HG02571 (cell line): ENCODE data around the gene HEYL.

ENCODE experiments used
- ATAC-seq: cut with Tn5 transposase; IDR thresholded peaks from one replicate; pipeline ENCODE4 v1.9.1; 2021; ENCODE audit warnings: mild to moderate bottlenecking, moderate library complexity; ENCODE audit not compliant: unreplicated experiment

HEYL gene

DNA sequence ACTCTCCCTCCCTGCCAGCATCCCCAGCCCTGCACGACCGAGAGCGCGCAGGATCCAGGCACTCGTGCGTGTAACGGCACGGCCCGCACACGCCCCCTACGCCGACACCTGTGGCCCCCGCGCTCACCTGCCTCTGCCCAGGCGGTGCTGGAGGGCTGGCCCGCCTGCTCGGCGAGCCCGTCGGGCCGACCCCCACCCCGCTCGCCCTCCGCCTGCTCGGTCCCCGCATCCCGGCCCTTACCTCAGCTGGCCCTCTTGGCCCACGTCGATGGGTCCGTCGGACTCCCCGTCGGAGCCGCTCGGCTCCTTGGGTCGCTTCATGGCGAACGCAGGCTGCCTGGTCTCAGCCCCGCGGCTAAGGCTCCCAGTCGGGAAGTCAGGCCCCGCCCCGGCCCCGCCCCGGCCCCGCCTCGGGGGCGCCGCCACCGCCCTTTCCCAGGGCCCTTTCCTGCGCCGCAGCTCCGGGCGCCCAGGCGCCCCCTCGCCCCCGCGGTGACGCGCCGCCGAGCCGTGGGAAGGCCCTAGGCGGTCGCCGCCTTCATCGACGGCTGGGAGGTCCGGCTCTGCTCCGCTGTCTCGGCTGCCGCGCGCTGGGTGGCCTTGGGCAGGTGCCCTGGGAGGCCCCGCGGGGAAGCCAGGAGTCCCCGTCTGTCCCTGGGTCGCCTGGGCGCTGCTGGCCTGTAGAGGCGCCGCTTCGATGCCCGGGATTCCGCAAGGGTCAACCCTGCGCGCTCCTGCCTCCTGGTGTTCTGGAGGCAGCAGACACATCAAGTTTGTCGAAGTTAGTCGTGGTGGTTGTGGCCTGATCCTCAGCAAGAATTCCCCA lies at the start of gene HEYL:
Gene HEYL (minus strand): TSS at position 339 of the 826 bp plus-strand sequence. CDS start 18 bp downstream, at position 321.
- no peak for ATAC-seq

DNA sequence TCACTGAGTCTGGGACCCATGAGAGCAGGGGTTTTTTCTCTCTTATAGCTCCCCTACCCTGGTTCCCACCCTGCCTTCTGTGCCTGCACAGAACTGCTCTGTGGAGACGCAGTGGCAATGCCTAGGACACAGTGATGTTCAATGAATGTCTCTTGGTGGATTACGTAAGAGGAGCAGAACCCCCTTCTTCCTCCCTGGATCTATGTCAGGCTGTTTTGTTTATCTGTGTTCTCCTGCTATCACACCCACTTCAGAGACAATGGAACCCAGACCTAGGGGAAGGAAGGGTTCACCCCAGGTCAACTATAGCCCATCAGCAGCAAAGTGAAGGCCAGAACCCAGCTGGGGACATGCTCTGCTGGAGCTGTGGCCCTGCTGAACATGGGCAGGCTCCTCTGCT lies 49.8 kb upstream of the HEYL start:
- ATAC-seq: no peak

DNA sequence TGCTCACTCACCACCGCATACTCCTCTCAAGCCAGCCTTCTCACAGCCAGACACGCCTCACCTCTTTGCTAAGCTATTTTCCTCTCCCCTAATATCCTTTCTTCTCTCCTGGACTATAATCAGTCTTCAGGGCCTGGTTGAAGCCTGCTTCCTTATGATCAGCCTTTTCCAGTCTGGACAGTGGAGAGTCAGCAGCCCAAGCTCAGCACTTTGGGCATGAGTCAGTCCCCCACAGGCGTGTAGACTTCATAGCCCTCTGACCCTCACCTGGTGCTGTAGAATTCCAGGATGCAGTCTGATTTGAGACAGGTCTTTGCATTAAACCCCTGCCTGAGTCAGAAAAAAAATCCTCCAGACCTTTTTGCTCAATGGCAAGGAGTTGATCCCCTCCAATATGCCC lies 49.3 kb upstream of the HEYL start:
- no peak for ATAC-seq

DNA sequence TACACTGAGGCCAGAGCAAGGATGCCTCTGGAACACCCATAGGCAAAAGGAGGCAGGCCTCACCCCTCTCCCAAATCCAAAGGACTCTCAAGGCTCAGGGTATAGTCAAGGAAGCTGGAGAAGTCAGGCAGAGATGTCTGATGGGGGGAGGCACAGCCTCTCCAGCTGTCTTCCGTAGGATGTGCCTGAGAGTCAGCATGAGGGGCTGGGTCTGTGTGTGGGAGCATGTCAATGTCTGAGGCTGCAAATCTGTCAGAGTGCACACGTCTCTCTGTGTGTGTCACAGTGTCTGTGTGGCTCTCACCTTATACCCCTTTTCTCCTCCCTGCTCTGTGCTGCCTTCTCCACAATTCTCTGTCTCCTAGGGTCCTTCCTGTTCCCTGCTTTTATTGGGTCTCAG lies 47.8 kb upstream of the HEYL start:
- no peak for ATAC-seq

DNA sequence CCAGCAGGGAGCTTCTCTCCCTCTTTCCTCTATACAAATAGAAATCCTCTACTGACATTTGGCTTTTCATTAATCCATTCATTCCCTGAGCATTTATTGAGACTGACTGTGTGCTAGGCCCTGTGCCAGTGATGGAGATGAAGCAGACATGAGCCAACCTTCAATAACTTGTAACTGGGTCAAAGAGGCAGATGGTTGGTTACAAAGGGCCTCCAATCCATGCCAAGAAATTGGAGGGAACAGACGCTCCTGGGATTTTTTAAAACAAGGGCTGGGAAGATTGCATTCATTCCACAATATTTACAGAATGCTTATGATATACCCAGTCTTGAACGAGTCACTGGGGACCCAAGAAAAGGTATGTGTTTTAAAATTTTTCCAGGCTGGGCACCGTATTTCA lies 45.6 kb upstream of the HEYL start:
- no peak for ATAC-seq

DNA sequence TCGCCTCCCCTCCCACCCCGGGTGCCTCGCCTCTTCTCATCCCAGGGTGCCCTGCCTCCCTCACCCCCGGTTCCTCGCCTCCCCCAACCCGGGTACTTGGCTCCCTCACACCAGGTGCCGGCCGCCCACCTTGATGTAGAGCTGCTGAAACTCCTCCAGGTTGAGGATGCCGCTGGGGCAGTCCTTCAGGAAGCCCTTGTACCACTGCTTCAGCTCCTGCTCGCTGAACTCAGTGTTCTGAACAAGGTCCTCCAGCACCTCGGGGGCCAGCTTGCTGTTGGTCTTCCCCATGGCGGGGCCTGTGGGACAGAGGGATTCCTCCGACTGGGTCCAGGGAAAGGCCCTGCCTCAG lies 44.8 kb upstream of the HEYL start:
- ATAC-seq: no peak

DNA sequence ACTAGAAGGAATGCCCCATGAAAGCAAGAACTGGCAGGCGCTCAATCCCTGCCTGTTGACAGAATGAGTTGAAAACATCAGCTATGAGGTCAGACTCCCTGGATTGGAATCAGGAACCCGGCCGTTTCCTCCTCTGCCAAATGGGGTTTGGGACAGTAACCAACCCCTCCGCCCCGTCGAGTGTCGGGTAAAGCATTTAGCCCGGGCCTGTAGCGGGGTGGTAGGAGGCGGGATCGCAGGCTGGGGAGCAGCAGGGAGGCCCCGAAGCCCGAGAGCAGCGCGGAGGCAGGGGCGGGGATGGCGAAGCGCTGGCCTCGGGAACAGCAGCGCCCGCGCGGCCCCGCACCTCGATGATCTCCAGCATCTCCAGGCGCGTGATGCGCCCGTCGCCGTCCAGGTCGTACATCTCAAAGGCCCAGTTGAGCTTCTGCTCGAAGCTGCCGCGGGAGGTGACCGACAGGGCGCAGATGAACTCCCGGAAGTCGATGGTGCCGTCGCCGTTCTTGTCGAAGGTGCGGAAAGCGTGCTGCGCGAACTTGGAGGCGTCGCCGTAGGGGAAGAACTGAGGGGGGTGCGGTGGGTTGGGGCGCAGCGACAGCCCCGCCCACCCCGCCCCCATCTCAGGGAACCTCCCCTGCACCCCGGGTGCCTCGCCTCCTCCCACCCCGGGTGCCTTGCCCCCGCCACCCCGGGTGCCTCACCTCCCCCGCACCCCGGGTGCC lies 44.3 kb upstream of the HEYL start:
- no peak for ATAC-seq

DNA sequence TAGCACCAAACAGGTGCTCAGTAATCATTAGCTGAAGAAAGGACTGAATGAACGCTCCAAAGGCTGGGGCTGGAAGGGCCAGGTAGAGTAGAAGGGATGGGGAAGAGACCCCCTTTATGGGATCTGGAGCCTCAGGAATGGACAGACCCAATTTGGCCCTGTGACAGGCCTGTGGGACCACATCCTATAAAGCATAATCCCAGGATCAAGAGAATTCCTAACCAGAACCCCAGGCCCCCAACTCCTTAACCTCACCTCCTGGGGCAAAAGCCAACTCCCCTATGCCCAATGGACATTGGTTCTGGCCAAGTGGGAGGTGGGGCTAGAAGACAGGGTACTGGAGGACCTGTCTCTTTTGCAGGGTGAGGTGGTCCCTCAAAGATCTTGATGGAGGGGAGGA lies 42.6 kb upstream of the HEYL start:
- ATAC-seq: no peak

DNA sequence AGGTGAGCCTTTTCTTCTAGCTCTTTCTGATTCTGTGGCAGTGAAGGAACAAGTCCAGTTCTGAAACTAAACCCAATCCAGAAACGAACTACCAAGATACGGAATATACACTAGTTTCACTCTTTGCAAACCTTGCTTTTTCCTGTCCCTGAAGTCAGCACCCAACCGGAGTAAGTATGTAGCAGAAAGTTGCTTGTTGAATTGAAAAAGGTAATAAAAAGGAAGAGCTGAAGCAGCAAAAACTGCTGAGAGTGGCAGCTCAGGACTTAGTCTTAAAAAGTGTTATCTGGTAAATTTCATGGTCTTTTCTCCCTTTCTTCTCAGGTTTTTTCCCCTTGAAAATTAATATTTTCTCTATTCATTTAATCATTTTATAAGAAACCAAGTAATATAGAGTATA lies 41.9 kb upstream of the HEYL start:
- ATAC-seq: no peak

DNA sequence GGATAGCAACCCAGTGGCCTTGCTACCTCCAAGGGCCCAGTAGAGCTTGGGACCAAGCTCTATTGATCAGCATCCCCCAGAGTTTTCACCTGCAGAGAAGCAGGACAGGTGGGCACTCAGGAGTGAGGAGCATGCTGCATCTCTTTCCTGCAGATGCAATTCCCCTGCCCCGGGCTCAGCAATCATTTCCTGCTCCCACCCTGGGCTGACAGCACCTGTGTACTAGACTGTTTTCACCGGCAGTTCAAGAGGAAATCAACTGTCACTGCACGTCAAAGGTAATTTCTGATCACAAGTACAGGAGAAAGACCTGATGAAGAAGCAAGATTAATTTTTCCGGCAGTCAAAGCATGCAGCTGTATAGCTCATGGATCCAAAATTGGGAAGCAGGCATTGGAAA lies 41.3 kb upstream of the HEYL start:
- ATAC-seq: no peak

DNA sequence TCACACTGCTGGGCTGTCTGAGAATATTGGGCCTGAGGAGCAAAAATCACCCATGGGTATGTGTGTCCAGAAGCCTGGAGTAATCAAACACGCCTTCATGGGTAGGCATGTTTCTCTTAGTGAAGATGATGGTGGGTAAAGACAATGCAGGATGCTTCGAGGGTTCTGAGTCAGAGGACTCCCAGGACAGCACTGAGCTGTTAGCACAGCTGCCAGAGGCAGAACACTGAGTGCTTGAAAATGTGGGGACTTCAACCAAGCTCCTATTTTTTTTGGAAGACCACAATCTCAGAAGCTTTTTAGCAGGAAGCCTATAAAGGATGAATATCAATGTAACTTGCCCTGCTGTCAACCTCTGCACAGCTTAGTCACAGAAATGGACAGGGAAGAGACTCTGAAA lies 40.4 kb upstream of the HEYL start:
- no peak for ATAC-seq

DNA sequence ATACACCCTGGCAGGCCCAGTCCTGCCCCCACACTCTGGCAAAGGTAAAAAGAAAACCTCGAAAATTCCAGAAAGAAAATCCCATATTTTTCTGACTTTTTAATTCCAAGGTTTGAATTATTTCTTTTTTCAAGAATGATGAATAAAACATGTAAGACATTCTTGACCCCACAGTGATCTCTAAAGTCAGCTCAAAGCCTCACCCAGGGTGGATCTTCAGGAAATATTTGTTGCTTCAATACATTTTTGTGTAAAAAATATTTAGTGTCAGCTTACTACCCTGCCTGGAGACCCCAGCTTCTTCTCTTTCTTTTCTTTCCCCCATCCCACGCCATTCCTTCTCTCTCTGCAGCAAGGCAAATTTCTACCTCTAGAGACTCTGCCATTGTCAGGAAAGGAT lies 39.4 kb upstream of the HEYL start:
- ATAC-seq: no peak

DNA sequence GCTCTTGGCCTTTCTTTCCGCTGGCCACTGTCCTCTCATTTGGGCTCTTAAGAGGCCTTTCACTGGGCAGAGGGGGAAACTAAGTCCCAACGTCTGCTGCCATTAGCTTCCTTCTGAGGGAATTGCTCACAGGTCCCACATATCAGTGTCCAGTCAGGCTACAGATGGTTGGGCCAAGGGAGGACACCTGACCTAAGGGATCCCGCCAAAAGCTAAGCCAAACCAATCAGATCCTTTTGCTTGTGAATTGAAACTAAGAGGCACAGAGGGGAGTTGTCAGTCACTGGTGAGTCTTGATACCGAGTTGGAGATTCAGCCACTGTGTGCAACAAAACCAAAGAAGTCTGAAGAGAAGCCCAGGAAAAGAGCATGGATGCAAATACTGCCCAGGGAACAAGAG lies 38.2 kb upstream of the HEYL start:
- ATAC-seq: no peak

DNA sequence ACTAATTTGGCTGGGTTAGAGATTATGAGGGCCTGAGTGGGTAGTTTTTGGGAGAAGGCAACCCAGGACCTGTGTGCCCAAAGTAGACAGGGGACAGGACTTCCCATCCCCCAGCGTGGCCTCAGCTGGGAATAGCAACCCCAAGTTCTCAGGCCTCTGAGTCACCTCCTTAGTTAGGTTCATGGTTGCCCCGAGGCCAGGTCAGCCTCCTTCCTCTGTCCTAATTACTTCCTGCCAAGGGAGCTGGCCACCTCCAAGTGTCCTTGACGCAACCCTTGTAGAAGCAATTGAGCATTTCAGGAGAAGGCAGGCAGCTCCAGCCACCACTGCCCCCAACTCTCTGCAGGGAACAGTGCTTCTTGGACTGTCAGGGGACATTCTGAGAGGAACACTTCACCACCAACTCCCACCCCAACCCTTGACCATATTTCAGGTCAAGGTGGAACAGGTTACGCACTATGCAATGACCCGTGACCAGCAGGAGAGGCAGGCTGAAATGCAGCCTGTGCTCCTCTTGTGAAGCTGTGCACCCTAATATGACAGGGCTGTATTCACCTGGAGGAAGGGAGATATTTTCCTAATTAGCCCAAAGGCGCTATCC lies 37.6 kb upstream of the HEYL start:
- ATAC-seq: no peak

DNA sequence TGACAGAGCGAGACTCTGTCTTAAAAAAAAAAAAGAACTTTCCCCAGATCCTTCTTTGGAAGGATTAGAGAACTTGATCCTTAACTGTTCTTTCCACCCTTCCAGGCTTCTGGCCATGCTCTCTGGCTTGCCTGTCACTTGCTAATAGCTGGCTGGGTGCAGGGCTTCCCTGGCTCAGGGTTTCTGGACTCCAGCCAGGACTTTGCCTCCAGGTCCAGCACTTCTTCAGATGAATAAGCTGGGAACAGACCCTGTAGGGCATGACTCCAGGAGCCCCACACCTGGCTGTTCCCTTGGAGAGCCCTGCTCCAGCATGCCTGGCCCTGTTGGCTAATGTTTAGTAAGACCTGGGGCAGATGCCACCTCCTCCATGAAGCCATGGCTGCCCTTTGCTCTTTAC lies 35.8 kb upstream of the HEYL start:
- no peak for ATAC-seq

DNA sequence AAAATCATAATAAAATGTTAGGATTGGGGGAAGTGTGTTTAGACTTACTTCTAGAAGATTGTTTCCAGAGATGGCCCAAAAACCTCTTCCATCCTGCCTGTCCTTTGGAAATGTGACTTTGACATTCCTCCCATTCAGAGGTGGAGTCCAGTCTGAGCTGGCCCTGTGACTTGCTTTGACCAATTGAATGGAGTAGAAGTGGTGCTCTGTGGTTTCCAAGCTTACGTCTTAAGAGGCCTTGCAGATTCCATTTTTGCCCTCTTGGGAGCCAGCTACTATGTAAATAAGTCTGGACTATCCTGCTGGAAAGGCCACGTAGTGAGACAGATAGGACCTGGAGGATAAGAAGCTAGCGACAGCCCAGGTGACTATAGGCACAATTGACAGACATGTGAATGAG lies 33.8 kb upstream of the HEYL start:
- ATAC-seq: no peak

DNA sequence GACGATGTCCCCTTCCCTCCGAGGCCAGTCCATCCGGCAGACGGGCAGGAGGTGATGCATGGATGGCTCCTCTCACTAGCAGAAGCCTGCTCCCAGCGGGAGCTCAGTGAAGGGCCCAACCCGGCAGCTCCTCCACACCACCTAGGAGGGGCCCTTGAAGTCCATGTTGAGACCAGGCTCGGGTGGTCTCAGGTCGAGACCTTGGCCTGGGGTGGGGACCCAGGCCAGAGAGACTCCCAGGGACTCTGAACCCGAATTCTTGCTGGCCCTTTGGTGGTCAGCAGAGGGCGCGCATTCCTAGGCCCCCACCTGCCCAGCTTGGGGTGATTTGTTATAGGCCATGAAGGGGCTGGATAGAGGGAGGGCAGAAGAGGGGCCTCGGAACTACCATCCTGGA lies 33.1 kb upstream of the HEYL start:
- no peak for ATAC-seq

DNA sequence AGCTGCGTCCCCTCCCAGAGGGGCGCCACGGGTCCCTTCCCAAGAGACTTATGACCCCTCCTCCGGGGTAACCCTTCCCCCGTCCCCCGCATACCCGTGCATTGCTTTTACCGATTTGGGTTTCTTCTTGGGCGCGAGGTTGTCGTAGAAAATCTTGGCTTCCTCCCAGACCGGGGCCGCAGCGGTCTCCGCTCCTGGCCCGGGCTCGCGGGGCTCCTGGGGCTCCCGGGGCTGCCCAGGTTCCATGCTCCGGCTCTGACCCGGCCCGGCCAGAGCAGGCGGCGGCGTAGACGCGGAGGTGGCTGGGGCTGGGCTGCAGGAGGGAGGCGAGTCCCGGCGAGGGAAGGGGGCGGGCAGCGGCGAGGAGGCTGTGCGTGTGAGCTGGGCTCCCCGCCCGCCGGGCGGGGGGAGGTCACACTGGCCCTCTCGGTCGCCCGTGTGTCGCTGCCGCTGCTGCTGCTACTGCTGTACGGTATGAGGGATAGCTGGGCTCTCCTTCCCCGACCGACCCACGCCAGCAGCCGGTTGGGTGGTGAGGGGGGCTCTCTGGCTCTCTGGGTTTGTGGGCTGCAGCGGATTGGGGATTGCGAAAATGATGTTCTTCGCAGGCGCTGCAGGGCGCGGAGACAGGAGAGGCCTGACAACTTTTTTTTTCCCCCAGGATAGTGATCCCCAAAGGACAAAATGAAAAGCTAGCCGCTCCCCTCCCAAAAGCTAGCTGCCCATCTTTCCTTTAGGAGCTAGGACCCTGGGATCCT lies 32.5 kb upstream of the HEYL start, which contains the start of gene NT5C1A:
Gene NT5C1A (minus strand): TSS at position 315 of the 758 bp plus-strand sequence. CDS start 69 bp downstream, at position 246.
- ATAC-seq: no peak

DNA sequence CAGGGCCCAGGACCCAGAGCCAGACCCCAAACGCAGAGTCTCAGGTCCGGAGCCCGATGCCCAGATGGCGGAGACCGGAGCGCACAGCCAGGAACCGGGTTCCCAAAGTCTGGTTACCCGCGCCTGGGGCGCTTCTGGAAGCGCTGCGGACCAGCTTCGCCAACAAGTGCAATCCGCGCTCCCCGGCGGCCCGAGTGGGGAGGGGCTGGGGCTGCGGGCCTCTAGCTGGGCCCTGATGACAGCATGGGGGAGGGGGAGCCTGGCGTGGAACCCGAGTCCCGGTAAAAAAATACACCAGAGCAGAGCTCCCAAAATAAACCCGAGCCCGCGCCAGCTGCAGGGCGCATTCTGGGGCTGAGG lies 32.0 kb upstream of the HEYL start:
- ATAC-seq: no peak

DNA sequence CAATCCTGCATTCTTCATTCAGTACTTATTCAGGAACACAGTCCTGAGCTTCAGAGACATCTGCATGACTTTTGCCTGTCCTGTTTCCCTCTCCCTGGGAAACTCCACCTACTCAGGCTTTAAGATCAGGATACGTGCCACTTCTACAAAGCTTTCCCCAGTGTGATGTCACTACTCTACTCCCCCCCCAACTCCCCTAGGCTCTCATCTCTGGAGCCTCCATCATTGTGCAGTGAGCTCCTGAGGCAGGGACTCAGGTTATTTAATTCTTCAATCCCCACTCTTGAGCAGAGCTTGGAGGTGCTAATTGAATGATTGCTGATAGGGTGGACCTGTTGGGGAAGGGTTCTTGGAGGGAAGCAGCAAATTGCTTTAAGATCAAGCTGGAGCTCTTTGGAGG lies 31.2 kb upstream of the HEYL start:
- no peak for ATAC-seq

DNA sequence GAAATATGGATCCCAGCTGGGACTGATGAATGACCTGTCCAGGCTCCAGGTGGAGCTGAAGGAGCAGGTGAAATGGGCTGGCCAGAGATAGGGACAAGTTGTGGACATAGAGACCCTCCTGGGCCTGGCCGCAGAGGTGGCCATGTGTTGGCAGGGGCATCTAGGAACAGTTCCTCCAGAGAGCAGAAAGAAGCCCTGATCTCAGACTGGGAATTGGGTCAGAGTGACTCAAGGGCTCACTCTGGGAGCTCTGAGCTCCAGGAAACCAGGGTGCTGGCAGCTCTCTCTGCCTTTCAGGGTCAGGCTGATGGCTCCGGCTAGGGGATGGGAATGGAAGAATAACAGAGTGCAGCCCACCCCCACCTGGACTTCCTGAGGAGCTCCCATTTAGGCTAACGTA lies 29.5 kb upstream of the HEYL start:
- no peak for ATAC-seq
